Calu3 (cell line): ENCODE measurements around the gene IL17REL. TPM values are rescaled to one million over a fixed set of nuclear protein-coding genes. Genes with fewer than 3 reads are reported as not detected.

Experiments
- BruUV-seq: library from RNA; stranded (reverse); fragments of 400-500 nt; replicated peaks from 2 replicates; lab custom pipeline; 2021; lab: Mats Ljungman, UMichigan
- CTCF ChIA-PET: fragments of 300-600 bp; sonication (Branson Sonifier 250); formaldehyde crosslinking; loops from one replicate; lab custom pipeline; 2022; ENCODE audit warnings: antibody characterized with exemption; lab: Charles Lee
- DNase-seq: peaks from one replicate; pipeline ENCODE4 v3.0.0; 2022
- H3K27ac Mint-ChIP-seq: one replicate; pipeline ENCODE4 v1.8.0; 2022; ENCODE audit warnings: mixed read lengths; ENCODE audit not compliant: unreplicated experiment
- H3K27me3 Mint-ChIP-seq: one replicate; pipeline ENCODE4 v1.8.0; 2022; ENCODE audit warnings: mixed read lengths; ENCODE audit not compliant: unreplicated experiment
- H3K36me3 Mint-ChIP-seq: one replicate; pipeline ENCODE4 v1.8.0; 2022; ENCODE audit warnings: mild to moderate bottlenecking, moderate library complexity, mixed read lengths; ENCODE audit not compliant: insufficient read depth, unreplicated experiment
- H3K4me1 Mint-ChIP-seq: one replicate; pipeline ENCODE4 v1.8.0; 2022; ENCODE audit warnings: mild to moderate bottlenecking, low read depth, mixed read lengths; ENCODE audit not compliant: unreplicated experiment
- H3K4me3 Mint-ChIP-seq: one replicate; pipeline ENCODE4 v1.8.0; 2022; ENCODE audit warnings: mild to moderate bottlenecking, low read depth, moderate library complexity, mixed read lengths; ENCODE audit not compliant: unreplicated experiment
- H3K9me3 Mint-ChIP-seq: one replicate; pipeline ENCODE4 v1.8.0; 2022; ENCODE audit warnings: low read depth, mixed read lengths; ENCODE audit not compliant: unreplicated experiment
- intact Hi-C: fragments of 100-400 bp; cut with micrococcal nuclease; formaldehyde crosslinking; loops from one replicate; pipeline ENCODE4 v1.10.0; 2022; ENCODE audit not compliant: unreplicated experiment
- total RNA-seq: library from RNA; stranded (reverse); gene quantifications from 2 replicates; pipeline ENCODE4 v1.2.3, GENCODE V29; 2022
- TF ChIP-seq, protein P1 (sequence below): fragments of 200-600 bp; IDR thresholded peaks from one replicate; pipeline ENCODE4 v1.8.0; 2022; ENCODE audit warnings: antibody characterized with exemption; ENCODE audit not compliant: unreplicated experiment

The IL17REL gene
- total RNA-seq, 1 experiment from 2014 or later: not detected

DNA sequence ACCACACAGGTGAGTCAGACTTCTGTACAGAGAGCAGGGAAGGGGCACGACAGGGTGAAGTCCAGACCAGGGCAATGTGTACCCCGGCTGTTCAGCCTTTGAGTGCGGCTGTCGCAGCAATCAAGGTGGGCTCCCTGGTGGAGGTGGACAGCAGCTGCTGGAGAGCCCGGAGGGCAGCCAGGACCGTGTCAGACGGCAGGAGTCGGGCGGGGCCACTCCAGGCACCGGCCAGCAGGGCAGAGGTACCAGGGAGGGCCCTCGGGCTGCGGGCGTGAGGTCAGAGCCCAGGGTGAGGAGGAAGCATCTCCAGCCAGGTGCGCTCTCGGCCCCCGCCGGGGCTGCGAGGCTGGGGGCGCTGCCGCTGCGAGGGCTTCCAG, 52.8 kb downstream of the IL17REL start:
- Mint-ChIP-seq H3K27ac (peak overlapping the region; percentile 91), H3K27me3 (no peaks in the 10 kb centered on the region), H3K9me3 (no peaks in the 10 kb centered on the region), H3K4me1 (peaks cover 36% of the 10 kb centered on the region), H3K36me3 (peaks cover 65% of the 10 kb centered on the region), H3K4me3 (peak overlapping the region; percentile 76)
- DNase-seq: peak; percentile 68
- CTCF ChIA-PET: interaction anchor here (0.6 to 1.5 kb wide), 4 partner anchors 12 to 71 kb away, joined by 3 to 5 read pairs (median 4); no protein-coding TSS in a partner anchor
- TF ChIP-seq, protein P1, sequence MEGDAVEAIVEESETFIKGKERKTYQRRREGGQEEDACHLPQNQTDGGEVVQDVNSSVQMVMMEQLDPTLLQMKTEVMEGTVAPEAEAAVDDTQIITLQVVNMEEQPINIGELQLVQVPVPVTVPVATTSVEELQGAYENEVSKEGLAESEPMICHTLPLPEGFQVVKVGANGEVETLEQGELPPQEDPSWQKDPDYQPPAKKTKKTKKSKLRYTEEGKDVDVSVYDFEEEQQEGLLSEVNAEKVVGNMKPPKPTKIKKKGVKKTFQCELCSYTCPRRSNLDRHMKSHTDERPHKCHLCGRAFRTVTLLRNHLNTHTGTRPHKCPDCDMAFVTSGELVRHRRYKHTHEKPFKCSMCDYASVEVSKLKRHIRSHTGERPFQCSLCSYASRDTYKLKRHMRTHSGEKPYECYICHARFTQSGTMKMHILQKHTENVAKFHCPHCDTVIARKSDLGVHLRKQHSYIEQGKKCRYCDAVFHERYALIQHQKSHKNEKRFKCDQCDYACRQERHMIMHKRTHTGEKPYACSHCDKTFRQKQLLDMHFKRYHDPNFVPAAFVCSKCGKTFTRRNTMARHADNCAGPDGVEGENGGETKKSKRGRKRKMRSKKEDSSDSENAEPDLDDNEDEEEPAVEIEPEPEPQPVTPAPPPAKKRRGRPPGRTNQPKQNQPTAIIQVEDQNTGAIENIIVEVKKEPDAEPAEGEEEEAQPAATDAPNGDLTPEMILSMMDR: no peak
- TSS peak; percentile 92 for BruUV-seq
- intact Hi-C loops: no loop called here

DNA sequence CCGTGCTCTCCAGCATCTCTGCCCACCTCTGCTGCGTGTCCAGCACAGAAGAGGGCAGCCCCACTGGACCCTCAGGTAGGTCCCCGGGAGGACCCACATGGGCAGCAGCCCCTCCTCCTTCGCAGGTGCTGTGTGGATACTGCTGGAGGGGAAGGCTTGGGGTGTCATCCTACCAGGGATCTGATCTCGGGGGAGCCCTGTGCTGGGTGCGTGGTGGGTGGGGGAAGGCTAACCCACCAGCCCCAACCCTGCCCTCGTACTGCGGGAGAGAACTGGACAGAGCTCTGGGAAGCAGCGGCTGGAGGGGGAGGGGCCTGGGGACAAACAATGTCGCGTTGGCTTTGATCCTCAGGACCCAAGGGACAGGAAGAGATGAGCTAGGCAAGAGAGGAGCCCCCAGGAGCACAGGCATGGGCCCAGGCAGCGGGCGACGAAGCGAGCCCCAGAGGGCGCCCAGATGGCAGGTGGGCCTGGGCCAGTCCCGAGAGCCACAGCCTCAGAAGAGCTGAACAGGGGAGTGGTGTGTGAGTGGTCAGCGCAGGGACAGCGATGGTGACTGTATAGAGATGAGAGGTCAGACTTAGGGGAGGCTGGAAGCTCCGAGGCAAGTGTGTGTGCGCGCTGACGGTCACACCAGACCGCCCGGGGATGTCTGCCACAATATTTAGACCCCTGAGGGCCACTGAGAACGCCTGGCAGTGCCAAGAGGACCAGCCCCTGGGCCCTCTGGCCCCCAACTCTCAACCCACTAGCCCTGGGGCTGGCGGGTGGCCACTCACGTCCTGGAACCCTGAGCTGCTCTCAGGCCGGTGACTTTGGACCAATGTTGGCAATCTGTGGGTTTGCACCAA, 53.4 kb downstream of the IL17REL start:
- H3K27me3 Mint-ChIP-seq: no peaks in the 10 kb centered on the region
- H3K4me3 Mint-ChIP-seq: peak overlapping the region; percentile 76
- CTCF ChIA-PET: interaction anchor here (0.6 to 1.5 kb wide), 3 partner anchors 11 to 71 kb away, joined by 3 to 5 read pairs (median 3); no protein-coding TSS in a partner anchor
- DNase-seq: no peak
- peak overlapping the region; percentile 91 for H3K27ac Mint-ChIP-seq
- BruUV-seq: no TSS peak
- TF ChIP-seq, protein P1: no peak
- peaks cover 59% of the 10 kb centered on the region for H3K36me3 Mint-ChIP-seq
- intact Hi-C loops: no loop called here
- no peaks in the 10 kb centered on the region for H3K9me3 Mint-ChIP-seq
- peaks cover 36% of the 10 kb centered on the region for H3K4me1 Mint-ChIP-seq

DNA sequence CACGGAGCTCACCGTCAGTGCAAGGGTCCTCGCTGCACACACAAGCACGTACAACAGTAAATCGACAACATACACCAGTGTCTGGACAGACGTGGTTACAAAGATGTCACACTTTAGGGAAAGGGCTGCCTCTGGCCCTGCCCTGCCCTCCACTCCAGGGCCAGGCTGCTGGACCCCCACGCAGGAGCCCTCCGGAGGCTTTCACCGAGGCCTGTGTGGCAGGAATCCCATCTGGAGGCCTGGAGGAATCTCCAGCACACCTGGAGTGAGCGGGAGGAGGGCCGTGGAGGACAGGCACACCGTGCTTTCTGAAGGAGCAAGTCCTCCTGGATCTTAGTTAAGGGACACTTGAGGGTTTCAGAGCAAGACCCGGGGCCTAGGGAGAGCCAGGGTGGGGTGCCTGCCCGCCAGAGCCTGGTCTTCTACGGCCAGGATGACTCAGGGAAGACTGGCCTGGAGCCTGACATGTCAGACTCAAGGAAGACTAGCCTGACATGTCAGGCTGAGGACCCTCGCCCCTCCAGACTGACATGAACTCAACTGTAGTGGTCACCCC, 54.1 kb downstream of the IL17REL start:
- no TSS peak for BruUV-seq
- TF ChIP-seq, protein P1: no peak
- Mint-ChIP-seq H3K4me1 (peaks cover 29% of the 10 kb centered on the region), H3K27ac (peak overlapping the region; percentile 91), H3K36me3 (peaks cover 55% of the 10 kb centered on the region), H3K4me3 (peak overlapping the region; percentile 76), H3K27me3 (no peaks in the 10 kb centered on the region), H3K9me3 (no peaks in the 10 kb centered on the region)
- no peak for DNase-seq
- intact Hi-C loops: no loop called here
- CTCF ChIA-PET: no interaction called here

DNA sequence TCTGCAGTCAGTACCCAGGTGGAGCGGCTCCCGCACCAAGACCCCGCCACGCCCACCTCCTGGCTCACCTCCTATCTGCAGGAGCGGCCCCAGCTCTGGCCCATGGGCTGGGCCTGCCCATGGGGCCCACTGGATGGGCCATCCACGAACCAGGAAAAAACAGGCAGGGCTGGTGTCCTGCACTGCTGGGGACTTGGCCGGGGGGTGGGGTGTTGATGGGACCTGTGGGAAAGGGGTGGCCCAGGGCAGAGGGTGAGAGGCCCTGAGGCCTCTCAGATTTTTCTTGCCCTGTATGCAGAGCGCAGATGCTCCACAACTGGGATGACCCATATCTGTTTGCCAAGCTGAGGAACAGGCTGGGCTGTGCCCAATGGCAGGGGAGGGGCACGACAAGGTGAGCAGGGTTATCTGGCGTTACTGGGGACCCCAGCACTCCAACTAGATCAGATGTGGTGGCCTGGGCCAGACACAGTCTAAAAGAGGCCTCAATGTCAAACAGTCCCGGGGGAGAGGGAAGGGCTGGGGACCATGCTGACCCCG, 54.7 kb downstream of the IL17REL start:
- intact Hi-C loops: no loop called here
- TF ChIP-seq, protein P1: no peak
- BruUV-seq: no TSS peak
- Mint-ChIP-seq H3K27ac (no peak overlapping the region), H3K4me1 (peaks cover 28% of the 10 kb centered on the region), H3K9me3 (no peaks in the 10 kb centered on the region), H3K4me3 (no peak overlapping the region), H3K27me3 (no peaks in the 10 kb centered on the region), H3K36me3 (peaks cover 55% of the 10 kb centered on the region)
- CTCF ChIA-PET: no interaction called here
- no peak for DNase-seq
